K562 (cell line): ENCODE measurements around the gene TFE3. TPM values are rescaled to one million over a fixed set of nuclear protein-coding genes. Genes with fewer than 3 reads are reported as not detected.

Experiments used
- ATAC-seq: fragments of 200-7000 bp; cut with Tn5 transposase; 3 replicates; pipeline ENCODE4 v1.9.1; 2020; ENCODE audit warnings: moderate library complexity
- BruUV-seq: library from RNA; stranded (reverse); fragments of 400-500 nt; replicated peaks from 2 replicates; lab custom pipeline; 2021; lab: Mats Ljungman, UMichigan
- CTCF ChIA-PET: fragments of 300-600 bp; formaldehyde crosslinking; extraction: SDS; loops from one replicate; lab custom pipeline; 2021; ENCODE audit warnings: low intra/inter-chr PET ratio; lab: Yijun Ruan, JAX
- POLR2A ChIA-PET: fragments of 300-600, 350-650 bp; sonication (Branson Sonifier 250); formaldehyde crosslinking; extraction: SDS; loops from one replicate; lab custom pipeline; 2021; ENCODE audit warnings: antibody characterized with exemption, inconsistent platforms; lab: Yijun Ruan, JAX
- DNase-seq, 4 experiments: peaks; one replicate each; pipeline versions ENCODE4 v3.0.0 to v3.0.0-alpha.2; 2011 to 2018; ENCODE audit warnings: low spot score in 3 of 4, mixed read lengths in 3 of 4; ENCODE audit errors: extremely low read depth in 1 of 4
- FAIRE-seq: peaks from 2 replicates; lab custom pipeline; 2011; peaks lifted over from hg19 to GRCh38; lab: Jason Lieb, UNC
- H2AFZ ChIP-seq: 2 replicates; pipeline ENCODE4 v1.6.0; 2011; ENCODE audit warnings: low read depth, low read length, control low read depth, inconsistent platforms
- H3K27ac ChIP-seq: fragments of 200-600 bp; 3 replicates; pipeline ENCODE4 v1.8.0; 2011; ENCODE audit warnings: low read depth, mild to moderate bottlenecking, control low read depth, inconsistent platforms, low read length, moderate library complexity, mixed read lengths; ENCODE audit errors: extremely low read depth
- H3K27me3 ChIP-seq, 2 experiments: fragments of 300-600 bp in 1 of 2; 2 replicates in 1 of 2; 3 replicates in 1 of 2; pipeline versions ENCODE4 v1.6.0 to v1.8.0; 2011; ENCODE audit warnings: inconsistent platforms in 2 of 2, low read length in 2 of 2, mild to moderate bottlenecking in 1 of 2, mixed read lengths in 1 of 2, moderate library complexity in 1 of 2; ENCODE audit not compliant: control insufficient read depth in 2 of 2, insufficient read depth in 2 of 2
- H3K36me3 ChIP-seq: fragments of 300-600 bp; 3 replicates; pipeline ENCODE4 v1.8.0; 2011; ENCODE audit warnings: mild to moderate bottlenecking, low read length, inconsistent platforms; ENCODE audit not compliant: control insufficient read depth, insufficient read depth
- H3K4me1 ChIP-seq, 2 experiments: fragments of 200-600 bp in 1 of 2; replicated peaks in 1 of 2; 2 replicates in 1 of 2; 3 replicates in 1 of 2; pipeline versions ENCODE4 v1.5.1 to v1.8.0; 2011; ENCODE audit warnings: inconsistent platforms in 2 of 2, low read length in 2 of 2, mild to moderate bottlenecking in 1 of 2, mixed read lengths in 1 of 2, moderate library complexity in 1 of 2; ENCODE audit not compliant: control insufficient read depth in 2 of 2, insufficient read depth in 2 of 2
- H3K4me2 ChIP-seq: 2 replicates; pipeline ENCODE4 v1.6.1; 2011; ENCODE audit warnings: low read length, control low read depth, inconsistent platforms, mixed read lengths; ENCODE audit not compliant: insufficient read depth
- H3K4me3 ChIP-seq: fragments of 200-600 bp; sonication (generic), shearing (Covaris generic); 2 replicates; pipeline ENCODE4 v1.5.1; 2016; ENCODE audit warnings: control low read depth, inconsistent platforms
- H3K79me2 ChIP-seq: fragments of 200-600 bp; 3 replicates; pipeline ENCODE4 v1.8.0; 2011; ENCODE audit warnings: low read length, inconsistent platforms; ENCODE audit not compliant: control insufficient read depth, insufficient read depth
- H3K9ac ChIP-seq, 2 experiments: 2 replicates each; pipeline versions ENCODE4 v1.6.0 to v1.6.1; 2011; ENCODE audit warnings: low read depth in 2 of 2, low read length in 2 of 2, control low read depth in 1 of 2, inconsistent platforms in 1 of 2, mild to moderate bottlenecking in 1 of 2, mixed read lengths in 1 of 2; ENCODE audit not compliant: insufficient read depth in 1 of 2
- H3K9me1 ChIP-seq: one replicate; pipeline ENCODE4 v1.6.0; 2011; ENCODE audit warnings: inconsistent platforms, mild to moderate bottlenecking, low read length, moderate library complexity; ENCODE audit not compliant: control insufficient read depth, insufficient read depth
- H3K9me3 ChIP-seq: replicated peaks from 2 replicates; pipeline ENCODE4 v1.5.1; 2011; ENCODE audit warnings: low read depth, low read length, inconsistent platforms; ENCODE audit not compliant: control insufficient read depth, insufficient read depth
- H4K20me1 ChIP-seq: replicated peaks from 2 replicates; pipeline ENCODE4 v1.6.1; 2011; ENCODE audit warnings: low read length, inconsistent platforms, mixed read lengths; ENCODE audit not compliant: control insufficient read depth, insufficient read depth
- CCAR2 ChIP-seq: fragments of 200-400 bp; formaldehyde crosslinking; IDR thresholded peaks from 2 replicates; pipeline ENCODE4 v1.6.1; 2017; ENCODE audit warnings: mild to moderate bottlenecking, low read depth, low read length
- EGR1 ChIP-seq: fragments of 450-650 bp; conservative IDR thresholded peaks from 2 replicates; pipeline ENCODE4 v1.6.1; 2017; ENCODE audit warnings: mild to moderate bottlenecking
- ESRRB ChIP-seq: fragments of 250-450 bp; sonication (Bioruptor Pico); IDR thresholded peaks from 2 replicates; pipeline ENCODE4 v1.5.0; 2020; ENCODE audit warnings: mild to moderate bottlenecking, moderate library complexity, borderline replicate concordance
- FOXA1 ChIP-seq: fragments of 450-650 bp; IDR thresholded peaks from 2 replicates; pipeline ENCODE4 v1.6.1; 2016; ENCODE audit warnings: mild to moderate bottlenecking, borderline replicate concordance
- FOXK2 ChIP-seq, 2 experiments: fragments of 450-650 bp; IDR thresholded peaks in 1 of 2; conservative IDR thresholded peaks in 1 of 2; 2 replicates each; pipeline ENCODE4 v1.6.1; 2016; ENCODE audit warnings: low read depth in 2 of 2, mild to moderate bottlenecking in 1 of 2
- HNRNPK ChIP-seq: fragments of 200-400 bp; formaldehyde crosslinking; IDR thresholded peaks from one replicate; pipeline ENCODE4 v1.6.1; 2018; ENCODE audit warnings: mild to moderate bottlenecking, low read depth, low read length; ENCODE audit not compliant: poor library complexity, severe bottlenecking
- HNRNPUL1 ChIP-seq: fragments of 200-400 bp; formaldehyde crosslinking; IDR thresholded peaks from 2 replicates; pipeline ENCODE4 v1.6.1; 2017; ENCODE audit warnings: low read length
- PTBP1 ChIP-seq: fragments of 200-400 bp; formaldehyde crosslinking; IDR thresholded peaks from 2 replicates; pipeline ENCODE4 v1.6.1; 2017; ENCODE audit warnings: low read depth, low read length
- PURB ChIP-seq: sonication (generic); formaldehyde crosslinking; IDR thresholded peaks from 2 replicates; pipeline ENCODE4 v1.9.0; 2021; ENCODE audit warnings: low read depth, mild to moderate bottlenecking, missing genetic modification reagents
- TCF7L2 ChIP-seq: fragments of 150-350 bp; IDR thresholded peaks from 2 replicates; pipeline ENCODE4 v1.6.1; 2016; ENCODE audit warnings: low read depth, mild to moderate bottlenecking, low read length, moderate library complexity
- U2AF2 ChIP-seq: fragments of 200-400 bp; formaldehyde crosslinking; optimal IDR thresholded peaks from 2 replicates; pipeline ENCODE3; 2017; ENCODE audit warnings: low read depth, mild to moderate bottlenecking, low read length
- ZNF134 ChIP-seq: fragments of 250-450 bp; sonication (Bioruptor Pico); conservative IDR thresholded peaks from 2 replicates; pipeline ENCODE4 v1.4.0; 2020
- ZNF561 ChIP-seq: fragments of 450-650 bp; formaldehyde crosslinking; conservative IDR thresholded peaks from 2 replicates; pipeline ENCODE4 v1.4.0; 2020; ENCODE audit warnings: mild to moderate bottlenecking, moderate library complexity
- WGBS: fragments of 100-300 bp; shearing (Covaris generic); methylation state at CpG from one replicate; pipeline ENCODE4 v1.1.6; 2016; ENCODE audit warnings: low coverage, mixed read lengths; ENCODE audit not compliant: insufficient coverage; ENCODE audit errors: missing lambda C conversion rate; 5-methylcytosine and 5-hydroxymethylcytosine counted together
- in situ Hi-C: fragments of 300-500 bp; cut with MboI; formaldehyde crosslinking; loops from 4 replicates; pipeline ENCODE4 v1.15.0; 2018; ENCODE audit warnings: inconsistent platforms, mixed read lengths
- intact Hi-C: fragments of 100-400 bp; cut with micrococcal nuclease; formaldehyde crosslinking; loops from 2 replicates; pipeline ENCODE4 v1.14.2; 2022
- polyA plus RNA-seq, 8 experiments: library from polyadenylated mRNA; depleted of rRNA in 4 of 8; stranded (reverse) in 5 of 8; unstranded in 3 of 8; fragments of >200 nt; fragmentation: Nextera tagmentation in 2 of 8; fragmentation: Illumina TruSeq in 1 of 8; extraction: Ambion mirVana in 2 of 8; extraction: Trizol in 1 of 8; gene quantifications; 2 replicates each; pipeline versions ENCODE4 v1.2.1 to v1.2.3, GENCODE V29; 2011 to 2014; ENCODE audit warnings: inconsistent platforms in 1 of 8, missing spikeins in 1 of 8
- total RNA-seq, 7 experiments: library from RNA; depleted of rRNA in 6 of 7; stranded (reverse); fragments of >200 nt in 6 of 7; fragmentation: Illumina TruSeq in 2 of 7; extraction: Trizol in 2 of 7; gene quantifications; 2 replicates each; pipeline versions ENCODE4 v1.2.1 to v1.2.3, GENCODE V29; 2011 to 2021; ENCODE audit warnings: low replicate concordance in 1 of 7
- TF ChIP-seq, protein P1 (sequence below), 2 experiments: fragments of 450-650 bp; IDR thresholded peaks; 2 replicates each; pipeline ENCODE4 v1.6.1; 2016
- TF ChIP-seq, protein P2 (sequence below): fragments of 250-450 bp; sonication (Bioruptor Pico); IDR thresholded peaks from 2 replicates; pipeline ENCODE4 v1.5.0; 2020; ENCODE audit warnings: mild to moderate bottlenecking
- TF ChIP-seq, protein P3 (sequence below): fragments of 250-450 bp; sonication (Bioruptor Pico); IDR thresholded peaks from 2 replicates; pipeline ENCODE4 v1.5.0; 2021
- TF ChIP-seq, protein P4 (sequence below): fragments of 450-650 bp; formaldehyde crosslinking; IDR thresholded peaks from 2 replicates; pipeline ENCODE4 v1.4.0; 2020; ENCODE audit warnings: mild to moderate bottlenecking, mixed read lengths

TFE3 gene
- total and polyA plus RNA-seq, 9 of the 15 experiments (the other 6 are each of a cell fraction or from before 2014, with no cell fraction given): 1.9 to 20.3 (median 11.9) TPM

DNA sequence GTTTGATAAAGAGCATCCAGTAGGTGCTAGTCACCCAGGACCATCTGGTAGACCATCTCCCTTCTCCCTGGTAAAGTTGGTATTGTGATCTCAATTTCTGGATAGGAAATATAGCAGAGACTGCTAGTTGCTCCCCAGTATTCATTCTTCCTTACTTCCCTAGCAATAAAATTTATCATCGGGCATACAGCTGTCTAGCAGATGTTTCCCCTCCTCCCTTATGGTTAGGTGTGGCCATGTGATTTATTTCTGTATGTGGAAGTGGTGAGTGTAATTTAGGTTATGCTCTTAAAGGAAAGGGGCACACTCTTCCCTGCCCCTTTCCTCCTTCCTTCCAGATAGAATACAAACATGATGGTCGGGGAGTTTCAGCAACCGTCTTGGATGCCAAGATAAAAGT lies 59.3 kb downstream of the TFE3 start (continued):
- TF ChIP-seq FOXK2 (conservative IDR thresholded peaks at IDR 0.05 in 1 of 2, IDR thresholded peaks at IDR 0.05 in 1 of 2; ENCODE audit: low read depth in 2 of 2): no peak
- TF ChIP-seq TCF7L2: no peak
- TF ChIP-seq HNRNPK: no peak

DNA sequence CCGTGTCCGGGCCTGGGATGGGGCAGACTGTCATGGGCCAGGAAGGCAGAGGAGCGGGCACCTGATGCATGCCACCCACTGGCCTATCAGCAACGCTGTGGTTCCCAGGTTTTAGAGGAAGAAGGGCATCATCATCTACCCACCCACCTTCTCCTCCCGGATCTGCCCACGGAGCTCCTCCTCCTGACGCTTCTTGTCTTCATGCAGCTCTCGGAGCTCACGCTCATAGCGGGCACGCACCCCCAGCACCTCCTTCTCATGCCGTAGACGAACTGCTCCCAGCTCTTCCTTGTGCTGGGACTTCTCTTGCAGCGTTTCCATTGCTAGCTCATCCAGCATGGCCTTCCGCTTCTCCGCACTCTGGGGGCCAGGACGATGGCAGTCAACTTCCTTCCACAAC lies 60.1 kb downstream of the TFE3 start:
- BruUV-seq: no TSS peak
- intact Hi-C loops: no loop called here
- Histone ChIP-seq H3K27ac (no peak overlapping the region), H3K4me3 (no peak overlapping the region), H3K9me3 (no peaks in the 10 kb centered on the region), H3K4me2 (no peak overlapping the region), H3K36me3 (peaks cover 52% of the 10 kb centered on the region; the same call in 2 of the 3 replicates), H3K79me2 (no peaks in the 10 kb centered on the region), H3K4me1 (peaks cover 5 to 8% of the 10 kb centered on the region in 2 experiments; a peak in 3 of 5 replicates), H3K27me3 (no peaks in the 10 kb centered on the region), H3K9ac (no peak overlapping the region), H2AFZ (no peak overlapping the region), H3K9me1 (no peaks in the 10 kb centered on the region), H4K20me1 (no peaks in the 10 kb centered on the region)
- FAIRE-seq: no peak
- ChIA-PET POLR2A (interaction anchor here (1.6 kb wide), 1 partner anchor 11 kb away, joined by 4 read pairs; the partner anchor contains the start of gene KCND1), CTCF (no interaction called here)
- TF ChIP-seq, protein P1, sequence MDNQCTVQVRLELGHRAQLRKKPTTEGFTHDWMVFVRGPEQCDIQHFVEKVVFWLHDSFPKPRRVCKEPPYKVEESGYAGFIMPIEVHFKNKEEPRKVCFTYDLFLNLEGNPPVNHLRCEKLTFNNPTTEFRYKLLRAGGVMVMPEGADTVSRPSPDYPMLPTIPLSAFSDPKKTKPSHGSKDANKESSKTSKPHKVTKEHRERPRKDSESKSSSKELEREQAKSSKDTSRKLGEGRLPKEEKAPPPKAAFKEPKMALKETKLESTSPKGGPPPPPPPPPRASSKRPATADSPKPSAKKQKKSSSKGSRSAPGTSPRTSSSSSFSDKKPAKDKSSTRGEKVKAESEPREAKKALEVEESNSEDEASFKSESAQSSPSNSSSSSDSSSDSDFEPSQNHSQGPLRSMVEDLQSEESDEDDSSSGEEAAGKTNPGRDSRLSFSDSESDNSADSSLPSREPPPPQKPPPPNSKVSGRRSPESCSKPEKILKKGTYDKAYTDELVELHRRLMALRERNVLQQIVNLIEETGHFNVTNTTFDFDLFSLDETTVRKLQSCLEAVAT (IDR thresholded peaks at IDR 0.05): no peak
- TF ChIP-seq CCAR2 (no peak), PURB (CRISPR knock-in tag) (no peak), EGR1 (no peak), HNRNPUL1 (no peak), U2AF2 (no peak), PTBP1 (no peak), ZNF134 (CRISPR knock-in tag) (no peak), ZNF561 (CRISPR knock-in tag) (no peak), ESRRB (CRISPR knock-in tag) (no peak), FOXA1 (no peak)
- TF ChIP-seq, protein P2, sequence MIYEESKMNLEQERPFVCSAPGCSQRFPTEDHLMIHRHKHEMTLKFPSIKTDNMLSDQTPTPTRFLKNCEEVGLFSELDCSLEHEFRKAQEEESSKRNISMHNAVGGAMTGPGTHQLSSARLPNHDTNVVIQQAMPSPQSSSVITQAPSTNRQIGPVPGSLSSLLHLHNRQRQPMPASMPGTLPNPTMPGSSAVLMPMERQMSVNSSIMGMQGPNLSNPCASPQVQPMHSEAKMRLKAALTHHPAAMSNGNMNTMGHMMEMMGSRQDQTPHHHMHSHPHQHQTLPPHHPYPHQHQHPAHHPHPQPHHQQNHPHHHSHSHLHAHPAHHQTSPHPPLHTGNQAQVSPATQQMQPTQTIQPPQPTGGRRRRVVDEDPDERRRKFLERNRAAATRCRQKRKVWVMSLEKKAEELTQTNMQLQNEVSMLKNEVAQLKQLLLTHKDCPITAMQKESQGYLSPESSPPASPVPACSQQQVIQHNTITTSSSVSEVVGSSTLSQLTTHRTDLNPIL (CRISPR knock-in tag): no peak
- TF ChIP-seq, protein P3, sequence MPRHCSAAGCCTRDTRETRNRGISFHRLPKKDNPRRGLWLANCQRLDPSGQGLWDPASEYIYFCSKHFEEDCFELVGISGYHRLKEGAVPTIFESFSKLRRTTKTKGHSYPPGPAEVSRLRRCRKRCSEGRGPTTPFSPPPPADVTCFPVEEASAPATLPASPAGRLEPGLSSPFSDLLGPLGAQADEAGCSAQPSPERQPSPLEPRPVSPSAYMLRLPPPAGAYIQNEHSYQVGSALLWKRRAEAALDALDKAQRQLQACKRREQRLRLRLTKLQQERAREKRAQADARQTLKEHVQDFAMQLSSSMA (CRISPR knock-in tag): no peak
- TF ChIP-seq, protein P4, sequence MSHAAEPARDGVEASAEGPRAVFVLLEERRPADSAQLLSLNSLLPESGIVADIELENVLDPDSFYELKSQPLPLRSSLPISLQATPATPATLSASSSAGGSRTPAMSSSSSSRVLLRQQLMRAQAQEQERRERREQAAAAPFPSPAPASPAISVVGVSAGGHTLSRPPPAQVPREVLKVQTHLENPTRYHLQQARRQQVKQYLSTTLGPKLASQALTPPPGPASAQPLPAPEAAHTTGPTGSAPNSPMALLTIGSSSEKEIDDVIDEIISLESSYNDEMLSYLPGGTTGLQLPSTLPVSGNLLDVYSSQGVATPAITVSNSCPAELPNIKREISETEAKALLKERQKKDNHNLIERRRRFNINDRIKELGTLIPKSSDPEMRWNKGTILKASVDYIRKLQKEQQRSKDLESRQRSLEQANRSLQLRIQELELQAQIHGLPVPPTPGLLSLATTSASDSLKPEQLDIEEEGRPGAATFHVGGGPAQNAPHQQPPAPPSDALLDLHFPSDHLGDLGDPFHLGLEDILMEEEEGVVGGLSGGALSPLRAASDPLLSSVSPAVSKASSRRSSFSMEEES (CRISPR knock-in tag): no peak
- 100% methylated on average over 3 of the region's 17 CpGs for WGBS
- in situ Hi-C loops: no loop called here
- no peak for DNase-seq
- ATAC-seq: no peak
